Activated CD8-positive, alpha-beta memory T cell treated with anti-CD3 and anti-CD28 coated beads, Interleukin-2, amount 50 U/mL, for 4 hours (primary cell): Measurements from ENCODE around the gene MYOF.
"Not testable (repeated sequence)": the region's sequence is repeated elsewhere in the genome, so short reads cannot be mapped to it uniquely, and the experiment has no call there.

Experiments used
- DNase-seq: peaks from one replicate; pipeline ENCODE4 v3.0.0-alpha.2; 2020

MYOF gene

DNA sequence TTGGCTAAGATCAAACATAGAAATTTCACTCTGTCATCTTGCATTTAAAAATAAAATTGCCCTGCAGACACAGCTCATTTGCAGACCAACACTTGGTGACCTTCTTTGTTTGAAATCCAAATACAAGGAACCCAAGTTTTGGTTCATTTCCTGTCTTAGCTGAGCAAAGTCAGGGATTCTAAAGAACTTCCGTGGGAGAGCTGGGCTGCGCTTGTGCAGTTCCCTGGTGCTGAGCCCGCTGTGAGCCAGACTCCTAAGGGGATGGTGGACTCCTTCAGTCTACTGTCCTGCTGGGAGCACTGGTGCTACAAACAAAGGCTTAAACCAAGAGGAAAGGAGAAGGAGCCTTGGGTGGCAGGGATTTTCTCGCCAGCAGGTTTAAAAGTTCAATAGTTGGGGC is 60.0 kb downstream of the MYOF start:
- DNase-seq = no peak

DNA sequence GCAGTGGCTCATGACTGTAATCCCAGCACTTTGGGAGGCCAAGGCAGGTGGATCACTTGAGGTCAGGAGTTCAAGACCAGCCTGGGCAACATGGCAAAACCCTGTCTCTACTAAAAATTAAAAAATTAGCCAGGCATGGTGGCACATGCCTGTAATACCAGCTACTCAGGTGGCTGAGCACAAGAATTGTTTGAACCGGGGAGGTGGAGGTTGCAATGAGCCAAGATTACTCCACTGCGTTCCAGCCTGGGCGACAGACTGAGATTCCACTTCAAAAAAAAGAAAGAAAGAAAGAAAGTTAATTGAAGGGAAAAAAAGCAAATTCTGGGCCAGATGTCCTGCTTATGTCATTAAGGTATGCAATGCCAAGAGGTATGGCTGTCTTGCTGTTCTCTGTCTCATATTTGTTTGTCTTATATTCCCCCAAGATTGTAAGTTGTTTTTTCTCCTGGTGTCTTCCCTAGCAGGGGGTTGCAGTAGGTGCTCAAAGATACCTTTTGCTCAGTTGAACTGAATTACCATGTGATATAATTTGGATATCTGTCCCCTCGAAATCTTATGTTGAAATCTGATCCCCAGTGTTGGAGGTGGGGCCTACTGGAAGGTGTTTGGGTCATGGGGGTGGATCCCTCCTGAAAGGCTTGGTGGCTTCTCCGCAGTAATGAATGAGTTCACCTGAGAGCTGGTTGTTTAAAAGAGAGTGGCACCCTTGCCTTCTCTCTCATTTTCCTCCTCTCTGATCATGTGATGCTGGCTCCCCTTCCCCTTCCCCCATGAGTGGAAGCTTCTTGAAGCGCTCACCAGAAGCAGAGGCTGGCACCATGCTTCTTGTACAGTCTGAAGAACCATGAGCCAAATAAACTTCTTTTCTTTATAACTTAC is 60.9 kb downstream of the MYOF start:
- DNase-seq = no peak

DNA sequence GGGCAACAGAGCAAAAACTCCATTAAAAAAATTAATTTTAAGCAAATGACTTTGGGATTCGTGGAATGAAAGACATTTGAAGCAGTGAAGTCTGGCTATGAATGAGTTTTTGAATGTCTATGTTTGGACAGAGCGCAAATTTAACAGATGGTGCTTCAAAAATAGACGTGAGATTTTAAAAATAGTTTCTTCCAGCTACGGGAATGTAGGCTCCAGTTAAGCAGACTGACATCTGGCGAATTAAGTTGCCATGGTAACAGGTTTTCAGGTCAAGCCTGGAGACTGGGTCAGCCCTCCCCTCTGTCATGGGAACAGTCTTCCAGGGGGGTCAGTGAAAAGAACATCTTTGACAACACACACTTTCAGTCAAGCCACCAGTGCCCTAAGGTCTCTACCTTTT is 62.0 kb downstream of the MYOF start:
- DNase-seq = no peak

DNA sequence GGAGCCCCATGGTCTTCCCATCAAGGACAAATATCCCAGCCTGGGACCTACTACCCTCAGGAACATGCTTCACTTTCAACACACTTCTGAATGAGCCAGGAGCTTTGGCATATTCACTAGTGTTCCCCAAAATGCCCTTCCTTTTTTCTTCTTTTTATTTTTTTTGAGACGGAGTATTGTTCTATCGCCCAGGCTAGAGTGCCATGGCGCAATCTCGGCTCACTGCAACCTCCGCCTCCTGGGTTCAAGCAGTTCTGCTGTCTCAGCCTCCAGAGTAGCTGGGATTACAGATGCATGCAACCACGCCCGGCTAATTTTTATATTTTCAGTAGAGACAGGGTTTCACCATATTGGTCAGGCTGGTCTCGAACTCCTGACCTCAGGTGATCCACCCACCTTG is 63.1 kb downstream of the MYOF start:
- not testable (repeated sequence) for DNase-seq

DNA sequence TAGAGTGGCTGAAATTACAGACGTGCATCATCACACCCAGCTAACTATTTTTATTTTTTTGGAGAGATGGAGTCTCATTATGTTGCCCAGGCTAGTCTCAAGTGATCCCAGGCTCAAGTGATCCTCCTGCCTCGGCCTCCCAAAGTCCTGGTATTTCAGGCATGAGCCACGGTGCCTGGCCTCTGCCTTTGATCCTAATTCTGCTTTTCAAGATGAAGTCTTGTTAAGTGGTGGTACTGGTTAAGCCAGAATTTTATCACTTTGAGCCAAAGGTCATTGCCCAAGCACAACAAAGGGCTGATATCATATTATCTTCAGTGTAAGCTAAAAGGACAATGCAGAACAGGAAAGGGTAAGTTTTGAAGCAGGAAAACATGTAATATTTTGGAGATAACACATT is 64.2 kb downstream of the MYOF start:
- DNase-seq = no peak

DNA sequence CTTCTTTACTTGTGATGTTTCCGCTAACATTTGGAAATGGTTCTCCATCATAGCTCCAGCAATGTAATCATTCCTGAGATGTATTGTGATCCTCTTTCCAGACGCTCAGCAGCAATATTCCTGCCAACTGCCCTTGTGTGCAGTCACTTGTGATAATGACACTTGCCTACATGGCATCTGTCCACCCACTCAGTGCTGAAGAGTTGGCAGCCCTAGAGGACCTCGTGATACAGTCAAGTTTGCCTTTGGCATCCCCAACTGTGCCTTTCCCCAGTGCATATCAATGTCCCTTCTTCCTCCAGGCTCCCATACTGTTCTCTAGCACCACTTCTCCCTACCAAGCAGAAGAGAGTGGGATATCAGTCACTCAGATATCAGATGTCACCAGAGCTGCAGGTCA is 64.9 kb downstream of the MYOF start:
- DNase-seq = no peak

DNA sequence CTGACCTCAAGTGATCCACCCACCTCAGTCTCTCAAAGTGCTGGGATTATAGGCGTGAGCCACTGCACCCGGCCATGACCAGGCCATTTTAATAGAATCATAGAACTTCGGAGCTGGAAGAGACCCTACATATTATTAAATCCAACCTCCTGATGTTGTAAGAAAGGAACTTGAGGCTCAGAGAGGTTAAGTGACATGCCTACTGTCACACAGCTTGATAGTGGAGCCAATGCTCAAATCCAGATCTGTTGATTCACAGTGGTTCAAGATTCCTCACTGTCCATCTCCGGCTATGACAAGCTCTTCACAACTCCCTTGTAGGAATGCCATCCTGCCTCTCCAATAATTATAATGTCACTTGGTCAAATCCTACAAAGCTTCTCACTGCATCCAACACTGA is 65.3 kb downstream of the MYOF start:
- DNase-seq = no peak

DNA sequence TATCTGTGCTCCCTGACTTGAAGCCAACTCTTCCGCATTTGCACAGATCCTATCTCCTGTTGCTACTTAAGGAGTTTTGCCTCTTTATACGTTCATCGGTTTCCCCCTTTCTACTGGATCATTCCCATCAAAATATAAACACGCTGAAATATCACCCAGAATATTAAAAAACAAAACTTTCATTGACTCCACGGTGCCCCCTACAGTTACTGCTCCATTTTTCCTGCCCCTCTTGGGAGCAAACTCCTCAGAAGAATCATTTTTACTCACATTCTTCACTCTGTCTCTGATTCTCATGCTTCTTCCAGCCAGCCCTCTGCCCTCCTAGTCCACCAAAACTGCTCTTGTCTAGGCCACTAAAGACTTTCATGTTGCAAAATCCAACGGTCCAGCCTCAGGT is 66.4 kb downstream of the MYOF start:
- DNase-seq = no peak

DNA sequence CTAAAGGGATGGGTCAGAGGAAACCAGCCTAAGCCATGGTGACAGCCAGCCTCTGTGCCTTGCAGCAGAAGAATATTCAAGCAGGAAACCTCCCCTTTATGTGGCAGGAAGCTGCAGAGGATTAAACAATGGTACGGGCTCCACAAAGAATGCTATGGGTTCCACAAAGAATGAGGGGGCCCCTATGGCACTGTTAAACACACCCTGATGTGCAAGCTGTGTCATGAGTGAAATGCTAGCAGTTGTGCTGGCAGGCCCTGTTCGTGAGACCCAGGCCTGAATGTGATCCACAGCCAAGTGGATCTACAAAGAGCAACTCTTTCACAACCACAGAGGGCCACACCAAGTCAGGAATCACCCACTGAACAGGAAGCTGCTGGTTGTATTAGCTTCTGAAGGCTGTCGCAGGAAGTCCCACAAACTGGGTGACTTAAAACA is 68.9 kb downstream of the MYOF start:
- no peak for DNase-seq

DNA sequence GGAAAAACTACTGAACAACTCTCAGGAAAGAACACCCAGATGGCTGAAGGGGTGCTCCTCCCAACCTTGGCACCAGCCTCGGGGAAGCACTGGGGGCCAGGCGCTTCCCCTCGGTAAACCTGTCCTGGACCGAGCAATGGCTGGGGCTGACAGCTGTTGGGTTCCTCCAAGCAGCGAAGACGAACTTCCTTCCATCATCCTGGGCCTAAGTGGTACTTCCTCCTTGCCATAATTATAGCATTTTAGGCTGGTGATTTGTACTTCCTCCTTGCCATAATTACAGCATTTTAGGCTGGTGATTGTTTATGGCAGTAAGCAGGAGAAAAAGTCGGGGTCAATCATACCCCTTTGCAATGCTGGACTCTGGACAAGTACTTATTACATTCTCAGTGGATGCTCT is 69.3 kb downstream of the MYOF start:
- DNase-seq = no peak

DNA sequence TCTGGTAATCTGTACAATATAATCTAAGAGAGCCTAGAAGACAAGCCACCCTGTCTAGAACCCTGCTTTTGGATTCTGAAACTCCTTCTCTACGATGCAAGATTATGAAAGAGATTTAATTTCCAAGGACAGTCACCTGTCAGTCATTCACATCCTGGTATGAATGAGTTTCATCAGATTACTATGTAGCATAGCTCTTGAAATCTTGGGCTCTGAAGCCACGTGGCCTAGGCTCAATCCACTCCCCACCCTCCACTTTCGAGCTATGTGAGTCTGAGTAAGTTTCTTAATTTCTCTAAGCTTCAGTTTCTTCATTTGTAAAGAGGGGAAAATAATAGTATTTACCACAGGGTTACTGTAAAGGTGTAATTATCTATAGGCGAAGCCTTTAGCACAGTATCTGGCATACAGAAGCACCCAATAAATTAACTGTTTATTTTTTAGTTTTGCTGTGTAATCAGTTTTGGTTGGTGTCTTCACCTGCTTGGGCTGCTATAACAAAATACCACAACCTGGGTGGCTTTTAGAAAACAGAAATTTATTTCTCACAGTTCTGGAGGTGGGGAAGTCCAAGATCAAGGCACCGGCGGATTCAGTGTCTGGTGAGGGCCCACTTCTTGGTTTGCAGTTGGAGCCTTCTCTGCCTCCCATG is 71.3 kb downstream of the MYOF start:
- DNase-seq = no peak

DNA sequence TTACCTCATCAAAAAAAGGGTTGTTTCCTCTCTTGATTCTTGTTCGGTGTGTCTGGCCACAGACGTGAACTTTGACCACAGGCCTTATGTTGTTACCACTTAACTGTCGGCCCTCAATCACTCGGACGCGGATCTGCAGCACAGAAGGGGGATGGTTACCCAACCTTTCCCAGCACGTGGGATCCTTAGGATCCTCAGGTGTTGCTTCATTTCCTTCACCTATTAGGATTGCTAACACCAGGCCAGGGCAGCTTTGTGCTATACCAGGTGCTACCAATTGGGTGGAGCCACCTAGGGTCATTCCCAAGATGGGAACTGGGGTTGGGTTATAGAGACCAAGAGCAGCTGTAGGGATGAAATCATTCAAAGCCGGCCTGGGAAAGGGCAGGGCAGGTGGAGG is 73.4 kb downstream of the MYOF start:
- no peak for DNase-seq

DNA sequence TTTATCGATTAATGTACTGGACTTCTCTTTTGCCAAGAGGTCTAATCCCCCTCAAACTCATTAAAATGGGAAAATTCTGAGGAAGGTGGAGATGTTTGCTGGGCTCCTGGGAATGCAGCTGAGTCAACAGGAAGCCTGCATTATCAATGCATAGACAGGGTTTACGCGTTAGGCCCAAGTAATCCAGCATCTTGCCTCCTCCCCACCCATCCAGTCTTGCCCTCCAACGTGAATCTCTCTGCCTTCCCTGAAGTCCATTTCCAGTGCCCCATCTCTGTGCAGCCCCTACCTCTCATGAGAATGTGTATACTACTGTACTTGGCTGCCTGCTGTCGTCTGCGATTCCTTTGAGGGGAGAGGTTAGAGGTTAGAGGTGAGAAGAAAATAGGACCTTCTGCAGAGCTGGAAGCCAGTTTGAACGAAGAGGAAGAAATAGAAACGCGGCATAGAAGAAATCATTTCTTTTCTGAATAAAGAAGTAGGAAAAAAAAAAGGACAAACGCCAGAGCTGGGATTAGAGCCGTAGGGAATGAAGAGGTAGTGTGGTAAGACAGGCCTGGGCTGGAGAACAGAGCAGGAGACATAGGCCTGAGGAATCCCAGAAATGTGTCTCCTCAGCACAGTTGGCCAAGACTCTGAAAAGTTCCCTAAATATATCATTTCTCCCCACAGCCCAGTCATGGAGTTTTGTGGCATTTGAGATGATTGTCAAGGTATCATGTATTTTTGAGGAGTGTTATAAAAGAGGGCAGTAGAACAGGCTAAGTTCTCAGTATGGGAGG is 75.6 kb downstream of the MYOF start:
- no peak for DNase-seq

DNA sequence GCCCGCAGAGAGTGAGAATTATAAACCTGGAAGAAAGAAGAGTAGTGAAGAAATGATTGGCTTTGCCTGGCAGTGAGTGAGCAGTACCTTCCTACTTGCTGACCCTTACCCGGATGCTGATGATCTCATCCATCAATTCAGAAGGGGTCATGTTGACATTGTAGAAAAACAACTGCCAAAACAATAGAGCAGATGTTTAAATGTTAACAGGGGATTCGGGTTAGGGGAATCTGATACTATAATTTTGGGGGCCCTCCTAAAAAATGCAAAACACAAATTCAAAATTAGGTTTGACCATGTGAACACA is 78.1 kb downstream of the MYOF start:
- no peak for DNase-seq

DNA sequence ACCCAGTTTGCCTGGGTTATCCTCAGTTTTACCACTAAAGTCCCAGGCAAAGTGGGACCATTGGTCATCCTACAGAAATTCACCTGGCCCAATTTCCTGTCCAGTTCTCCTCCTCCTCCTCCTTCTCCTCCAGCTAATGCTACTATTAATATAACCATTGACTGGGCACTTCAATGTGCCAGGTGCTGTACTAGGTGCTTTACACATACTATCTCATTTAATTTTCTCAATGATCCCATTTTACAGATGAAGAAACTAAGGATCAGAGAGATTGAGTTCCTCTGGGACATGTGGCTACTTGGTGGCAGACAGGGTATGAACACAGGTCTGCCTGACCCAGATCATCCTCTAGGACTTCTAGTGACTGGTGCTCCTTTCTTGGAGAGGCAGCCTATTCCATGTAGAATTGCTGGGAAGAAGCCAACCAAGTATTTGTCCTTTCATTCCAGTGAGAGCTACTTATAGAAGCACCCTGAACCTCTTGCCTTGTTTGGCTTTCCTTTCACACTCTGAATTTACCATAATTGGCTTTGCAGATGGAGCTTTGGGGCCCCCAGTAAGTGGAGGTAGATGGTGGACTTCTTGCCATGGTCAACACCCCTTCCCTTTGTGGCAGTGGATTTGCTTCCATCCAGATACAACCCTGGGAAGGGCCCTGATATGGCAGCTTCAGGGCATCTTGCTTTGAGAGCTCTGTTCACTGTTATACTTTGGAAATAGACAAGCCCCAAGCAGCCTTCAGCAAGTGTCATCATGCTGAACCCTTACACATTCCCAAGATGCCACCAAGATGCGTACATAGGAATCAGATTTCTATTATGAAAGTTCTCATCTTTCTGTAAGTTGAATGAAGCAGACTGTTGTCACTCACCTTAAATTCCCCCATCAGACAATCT is 78.7 kb downstream of the MYOF start:
- no peak for DNase-seq

DNA sequence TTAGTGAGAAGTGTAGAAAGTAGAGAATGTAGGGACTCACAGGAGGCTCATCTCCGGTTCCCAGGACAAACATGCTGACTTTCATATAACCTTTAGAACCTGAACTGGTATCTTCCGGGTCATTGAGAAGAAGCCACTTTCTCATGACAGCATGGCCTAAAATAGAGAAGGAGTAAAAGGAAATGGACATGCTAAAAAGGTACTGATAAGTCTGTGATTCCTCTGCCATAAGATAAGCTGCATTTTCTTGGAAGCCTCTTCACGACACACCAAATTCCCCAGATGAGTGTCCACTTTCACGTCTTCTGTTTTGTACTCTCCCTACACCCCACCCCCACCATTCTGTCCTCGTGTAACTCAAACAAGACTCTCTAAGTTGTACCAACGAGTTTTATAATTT is 79.9 kb downstream of the MYOF start:
- no peak for DNase-seq

DNA sequence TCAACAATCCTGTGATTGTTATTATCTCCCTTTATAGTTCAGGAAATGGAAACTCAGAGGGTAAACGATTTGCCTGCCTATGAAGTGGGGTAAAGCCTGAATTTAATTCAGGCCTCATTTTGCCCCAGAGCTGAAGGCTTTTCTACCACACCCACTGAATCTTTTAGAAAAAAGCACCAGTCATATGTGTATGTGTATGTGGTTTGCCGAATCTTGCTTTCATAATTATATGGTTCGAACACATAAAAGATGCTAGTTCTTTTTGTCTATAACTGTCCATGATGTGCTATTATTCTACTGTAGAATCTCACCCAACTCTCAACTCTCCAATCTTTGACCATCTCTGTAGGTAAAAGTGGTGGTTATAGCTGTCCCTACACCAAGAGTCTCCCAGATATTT is 83.6 kb downstream of the MYOF start:
- no peak for DNase-seq

DNA sequence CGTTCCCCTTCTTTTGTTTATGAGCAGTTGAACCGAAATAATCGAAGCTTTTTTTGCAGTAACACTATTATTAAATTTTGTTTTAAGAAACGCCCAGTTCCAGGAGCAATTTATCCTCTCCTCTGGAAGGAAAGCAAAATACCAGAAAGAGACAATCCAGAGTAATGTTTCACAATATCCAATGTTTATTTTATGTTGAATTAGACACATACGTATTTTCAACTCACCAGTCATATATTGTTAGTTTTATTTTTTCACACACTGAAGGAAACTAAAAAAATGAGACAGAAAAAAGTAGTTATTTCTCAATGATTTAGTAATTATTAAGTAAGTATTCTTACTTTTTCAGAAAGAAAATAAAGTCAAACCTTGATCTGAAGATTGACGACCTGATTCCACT is 85.1 kb downstream of the MYOF start:
- DNase-seq = no peak

DNA sequence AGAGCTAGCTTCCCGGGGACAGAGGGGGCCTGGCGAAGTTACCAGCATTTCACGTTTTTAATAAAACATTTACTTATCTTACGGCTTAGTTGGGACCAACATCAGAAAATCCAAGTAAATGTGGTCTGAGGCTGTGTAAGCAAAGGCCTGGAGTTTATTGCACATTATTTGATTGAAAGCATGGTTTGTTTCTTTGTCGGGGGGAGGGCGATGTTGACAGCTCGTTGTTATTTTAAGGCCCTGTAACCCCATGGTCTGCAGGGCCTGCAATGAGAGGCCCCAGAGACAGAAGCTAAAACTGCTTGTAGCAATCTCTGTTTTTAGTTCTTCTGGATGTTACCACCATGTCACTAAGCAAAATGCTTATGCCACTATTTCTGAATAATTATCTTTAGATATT is 88.9 kb downstream of the MYOF start:
- DNase-seq = no peak

DNA sequence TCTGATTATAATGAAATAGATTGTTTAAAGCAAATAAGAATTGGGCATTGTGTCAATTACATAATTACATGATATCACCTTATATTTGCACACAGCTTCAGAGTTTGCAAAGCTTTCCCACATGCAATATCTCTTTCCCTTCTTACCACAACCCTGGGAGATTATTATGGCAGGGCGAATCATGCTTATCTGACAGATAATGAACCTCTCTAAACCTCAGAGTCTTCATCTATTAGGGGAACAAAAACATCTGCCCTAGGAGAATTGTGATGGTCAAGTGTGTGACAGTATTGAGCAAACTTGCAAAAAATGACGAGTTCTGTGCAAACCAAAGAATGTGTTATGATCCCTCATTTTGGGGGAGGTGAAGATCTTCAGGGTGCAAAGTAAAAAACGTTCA is 90.0 kb downstream of the MYOF start:
- no peak for DNase-seq

DNA sequence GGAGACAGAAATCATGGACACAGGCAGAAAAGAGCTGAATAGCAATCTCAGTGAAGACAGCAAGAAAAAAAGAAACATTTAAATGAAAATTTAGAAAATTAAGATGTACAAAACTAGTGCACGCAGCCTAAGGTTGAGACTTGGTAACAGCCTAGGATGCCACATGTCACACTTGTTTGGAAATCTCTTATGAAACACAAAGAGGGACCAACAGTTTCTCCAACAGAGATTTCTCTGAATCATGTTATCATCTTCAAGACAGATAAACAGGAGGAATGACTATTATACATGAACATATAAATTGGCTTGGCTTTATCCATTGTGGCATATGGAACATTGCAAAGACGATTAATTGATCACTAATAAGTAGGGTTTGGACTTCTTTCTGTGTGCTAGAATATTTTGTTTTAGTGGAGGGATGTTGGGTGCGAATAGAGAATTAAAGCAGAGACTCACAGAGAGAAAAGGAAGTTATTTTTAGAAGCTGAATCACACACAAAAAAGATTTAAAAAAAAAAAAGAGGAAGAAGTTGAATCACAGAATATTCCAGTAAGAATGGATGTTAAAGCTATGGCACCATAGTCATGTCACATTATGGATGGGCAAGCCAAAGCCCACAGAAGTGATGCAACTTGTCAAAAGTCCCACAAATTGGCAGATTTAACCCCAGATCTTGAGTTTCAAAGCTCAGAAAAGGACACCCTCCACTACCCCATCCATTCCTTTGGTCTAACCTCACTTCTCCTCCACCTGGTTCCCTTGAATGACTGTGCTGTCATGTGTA is 91.6 kb downstream of the MYOF start:
- DNase-seq = no peak
